UCSD-AML1 (cell line): ENCODE results near the gene KLHDC4.
"Not testable (repeated sequence)": the region's sequence is repeated elsewhere in the genome, so short reads cannot be mapped to it uniquely, and the experiment has no call there.

Source experiments
- DNase-seq: peaks from one replicate; lab custom pipeline; 2025; ENCODE audit not compliant: unreplicated experiment; lab: John Stamatoyannopoulos, UW

Gene KLHDC4

DNA sequence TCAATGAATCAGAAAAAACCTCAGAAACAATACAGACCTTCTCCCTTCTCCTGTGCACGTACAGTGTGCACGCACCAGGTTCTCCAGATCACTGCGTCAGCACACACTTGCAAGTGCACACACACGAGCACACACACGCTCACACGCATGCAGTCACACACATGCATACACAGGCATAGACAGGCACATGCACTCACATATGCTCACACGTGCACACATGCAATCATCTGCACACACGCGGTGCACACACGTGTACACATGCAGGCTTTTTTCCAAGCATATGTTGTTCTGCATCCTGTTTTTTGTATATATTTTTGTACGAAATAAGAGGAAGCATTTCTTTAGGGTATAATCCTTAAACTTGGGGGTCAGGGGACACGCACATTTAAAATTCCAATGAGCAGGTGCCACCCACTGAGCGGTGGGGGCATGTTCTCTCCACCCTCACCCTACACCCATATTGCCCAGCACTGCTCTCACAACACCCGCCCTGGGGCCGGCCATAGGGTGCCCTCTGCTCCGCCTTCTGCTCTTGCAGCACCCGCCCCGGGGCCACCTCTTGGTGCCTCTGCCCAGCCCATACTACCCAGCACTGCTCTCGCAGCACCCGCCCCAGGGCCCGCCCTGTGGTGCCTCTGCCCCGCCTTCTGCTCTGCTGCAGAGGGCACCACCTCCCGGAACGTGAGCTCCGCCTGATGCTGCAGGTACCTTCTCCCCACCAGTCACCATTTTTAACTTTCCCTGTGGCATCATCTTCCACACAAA, 20.9 kb downstream of the KLHDC4 start:
- no peak for DNase-seq

DNA sequence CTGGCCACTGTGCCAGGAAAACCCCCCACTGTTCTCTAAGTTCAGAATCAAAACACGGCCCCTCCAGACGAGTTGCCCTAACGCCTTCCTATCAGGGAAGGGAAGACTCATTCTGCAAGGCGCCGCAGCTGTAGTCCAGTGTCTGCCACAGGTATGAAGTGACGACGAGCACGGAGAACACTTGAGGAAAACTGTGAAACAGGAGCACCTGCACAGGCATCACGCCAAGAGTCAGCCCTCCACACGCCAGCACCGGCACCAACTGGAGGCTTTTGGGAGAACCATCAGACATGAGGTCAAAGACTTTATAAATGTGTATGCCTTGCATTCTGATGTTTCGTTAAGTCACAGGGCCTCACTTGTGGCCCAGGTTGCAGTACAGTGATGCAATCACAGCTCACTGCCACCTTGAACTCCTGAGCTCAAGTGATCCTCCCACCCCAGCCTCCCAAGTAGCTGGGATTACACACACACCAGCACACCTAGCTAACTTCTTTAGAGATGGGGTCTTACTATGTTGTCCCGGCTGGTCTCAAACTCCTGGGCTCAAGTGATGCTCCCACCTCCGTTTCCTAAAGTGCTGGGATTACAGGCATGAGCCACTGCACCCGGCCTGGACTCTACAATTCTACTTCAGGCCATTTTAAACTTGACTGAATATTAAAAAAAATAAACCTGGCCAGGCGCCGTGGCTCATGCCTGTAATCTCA, 22.9 kb downstream of the KLHDC4 start:
- no peak for DNase-seq

DNA sequence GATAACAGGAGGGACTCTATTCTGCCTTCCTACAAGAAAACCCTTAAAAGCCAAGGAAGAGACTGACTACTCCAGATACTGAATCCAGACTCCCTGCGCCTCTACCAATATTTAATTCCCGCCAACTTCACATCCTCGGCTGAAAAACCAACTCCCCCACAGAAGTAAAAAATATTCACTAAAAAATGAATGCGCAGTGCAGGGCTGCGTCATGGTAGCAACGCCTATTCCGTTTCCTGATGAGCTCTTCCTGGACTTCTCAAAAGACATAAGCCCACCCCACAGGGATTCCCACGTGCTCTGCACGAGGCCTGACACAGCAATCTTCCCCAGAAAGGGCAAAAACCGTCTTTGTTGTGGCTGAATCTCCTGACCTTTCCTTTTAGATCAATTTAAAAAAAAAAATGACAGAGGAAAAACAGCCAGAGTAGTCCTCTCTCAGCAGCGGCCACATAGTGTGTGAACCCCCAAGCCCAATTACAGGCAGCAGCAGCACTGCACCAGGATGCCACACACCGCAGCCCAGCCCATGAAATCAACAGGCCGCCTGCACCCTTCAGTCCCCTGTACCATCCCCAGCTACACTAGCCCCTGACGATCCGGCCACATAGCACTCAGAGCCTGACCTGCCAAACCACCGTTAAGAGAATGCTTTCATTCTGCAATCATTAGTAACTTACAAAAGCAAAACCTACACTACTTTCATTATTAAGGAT, 23.9 kb downstream of the KLHDC4 start:
- DNase-seq: no peak

DNA sequence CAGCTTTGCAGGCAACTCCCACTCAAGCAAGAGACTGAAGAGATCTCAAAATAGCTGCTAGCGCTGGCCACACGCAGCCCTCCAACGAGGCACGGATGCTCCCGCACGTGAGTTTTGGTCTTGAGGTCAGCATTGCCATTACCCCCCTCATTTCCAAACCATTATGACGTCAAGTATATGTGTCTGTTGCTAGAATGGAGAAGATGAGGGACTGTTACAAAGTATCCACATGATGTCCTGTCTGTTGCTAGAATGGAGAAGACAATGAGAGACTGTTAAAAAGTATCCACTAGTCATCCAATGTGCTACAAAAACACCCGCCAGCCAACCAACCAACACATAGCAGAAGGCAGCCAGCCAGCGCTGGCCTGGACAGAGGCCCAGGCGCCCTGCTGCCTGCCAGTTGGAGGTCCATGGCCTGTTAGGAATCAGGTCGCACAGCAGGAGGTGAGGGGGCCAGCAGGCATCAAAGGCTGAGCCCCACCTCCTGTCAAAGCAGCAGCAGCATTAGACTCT, 24.8 kb downstream of the KLHDC4 start:
- no peak for DNase-seq

DNA sequence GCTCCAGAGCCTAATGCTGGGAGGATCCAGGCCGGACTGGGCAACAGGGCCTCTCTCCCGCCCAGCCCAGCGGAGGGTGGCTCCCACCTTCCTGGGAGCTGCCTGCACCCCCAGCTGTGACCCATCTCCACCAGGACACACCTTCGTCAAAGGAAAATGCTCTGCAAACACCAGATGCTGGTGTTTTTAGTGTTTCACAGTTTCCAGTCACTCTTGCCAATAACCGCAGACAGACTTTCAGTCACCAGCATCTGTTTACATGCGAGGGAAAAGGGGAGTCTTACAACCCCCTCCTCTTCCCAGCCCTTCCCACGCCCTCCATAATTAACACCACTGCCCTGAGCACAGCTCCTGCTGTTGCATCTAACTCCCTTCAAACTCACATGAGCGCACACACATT, 25.3 kb downstream of the KLHDC4 start:
- no peak for DNase-seq

DNA sequence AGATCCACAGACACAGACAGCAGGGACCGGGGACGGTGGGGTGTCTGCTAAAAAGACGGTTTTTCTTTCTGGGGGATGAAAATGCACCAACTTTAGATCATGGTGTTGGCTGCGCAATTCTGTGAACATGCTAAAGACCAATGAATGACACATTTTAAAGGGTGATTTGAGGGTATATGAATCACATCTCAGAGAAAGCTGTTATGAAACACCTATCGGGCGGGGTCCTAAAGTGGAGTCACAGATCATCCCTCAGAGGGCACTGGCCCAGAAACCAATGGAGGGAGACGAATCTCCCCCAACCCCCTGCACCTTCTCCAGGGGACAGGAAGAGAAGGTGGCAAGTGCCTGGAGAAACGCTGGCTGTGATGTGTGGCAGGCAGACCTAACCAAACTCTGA, 26.0 kb downstream of the KLHDC4 start:
- no peak for DNase-seq

DNA sequence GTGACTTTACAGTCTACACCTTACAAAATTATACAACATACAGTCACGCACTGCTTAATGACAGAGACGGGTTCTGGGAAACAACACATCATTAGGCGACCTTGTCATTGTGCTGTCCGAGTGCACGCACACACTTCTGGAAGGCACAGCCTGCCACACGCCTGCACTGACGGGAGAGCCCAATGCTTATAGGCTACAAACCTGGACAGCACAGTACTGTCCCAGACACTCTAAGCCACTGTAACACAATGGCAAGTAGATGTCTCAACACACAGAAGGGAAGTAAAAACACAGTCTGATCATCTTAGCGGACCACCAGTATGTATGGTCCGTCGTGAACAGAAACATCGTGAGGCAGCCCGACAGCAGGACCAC, 29.8 kb downstream of the KLHDC4 start:
- no peak for DNase-seq

DNA sequence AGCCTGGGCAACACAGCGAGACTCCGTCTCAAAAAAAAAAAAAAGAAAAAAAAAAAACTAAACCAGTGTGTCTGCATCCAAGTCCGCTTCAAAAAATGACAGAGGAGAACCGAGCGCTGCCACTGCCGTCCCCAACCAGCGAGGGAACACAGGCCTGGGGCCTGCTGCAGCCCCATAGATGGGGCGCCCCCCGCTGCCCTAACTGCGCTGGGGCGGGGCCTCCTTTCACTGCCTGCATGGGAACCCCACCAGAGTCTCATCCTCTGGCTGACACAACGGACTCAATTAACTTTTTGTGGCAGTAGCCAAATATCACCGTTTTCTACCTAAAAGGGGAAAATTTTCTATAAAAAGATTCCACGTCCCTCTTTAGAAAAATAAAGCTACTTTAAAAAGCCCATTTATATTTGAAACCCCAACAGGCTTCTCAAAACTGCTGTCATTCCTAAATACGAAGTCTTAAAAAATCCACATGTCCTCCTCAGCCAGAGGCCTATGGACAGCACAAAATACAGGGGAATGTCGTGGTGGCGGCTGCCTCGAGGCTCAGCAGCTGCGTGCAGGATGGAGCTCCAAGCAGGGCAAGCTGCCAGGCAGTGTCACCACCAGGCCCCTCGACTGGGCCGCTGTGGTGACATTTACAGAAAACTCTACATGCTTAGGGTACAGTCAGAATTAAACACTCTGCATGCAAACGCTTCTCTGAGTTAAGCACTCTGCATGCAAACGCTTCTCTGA, 30.3 kb downstream of the KLHDC4 start:
- no peak for DNase-seq

DNA sequence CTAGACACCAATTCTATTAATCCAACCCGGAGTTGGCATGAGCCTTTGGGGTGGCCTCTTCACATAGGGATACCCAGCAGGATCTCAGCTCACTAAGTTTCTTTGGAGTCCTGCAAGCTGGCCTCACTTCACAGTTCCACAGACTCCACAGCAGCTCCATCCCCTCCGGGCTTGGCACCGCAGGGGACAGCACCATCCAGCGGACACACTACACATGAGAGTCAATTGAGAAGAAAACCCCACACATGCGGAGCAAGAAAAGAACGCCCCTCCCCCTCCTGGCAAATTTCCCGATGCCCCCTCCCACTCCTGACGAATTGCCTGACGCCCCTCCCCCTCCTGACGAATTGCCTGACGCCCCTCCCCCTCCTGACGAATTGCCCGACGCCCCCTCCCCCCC, 31.1 kb downstream of the KLHDC4 start:
- no peak for DNase-seq

DNA sequence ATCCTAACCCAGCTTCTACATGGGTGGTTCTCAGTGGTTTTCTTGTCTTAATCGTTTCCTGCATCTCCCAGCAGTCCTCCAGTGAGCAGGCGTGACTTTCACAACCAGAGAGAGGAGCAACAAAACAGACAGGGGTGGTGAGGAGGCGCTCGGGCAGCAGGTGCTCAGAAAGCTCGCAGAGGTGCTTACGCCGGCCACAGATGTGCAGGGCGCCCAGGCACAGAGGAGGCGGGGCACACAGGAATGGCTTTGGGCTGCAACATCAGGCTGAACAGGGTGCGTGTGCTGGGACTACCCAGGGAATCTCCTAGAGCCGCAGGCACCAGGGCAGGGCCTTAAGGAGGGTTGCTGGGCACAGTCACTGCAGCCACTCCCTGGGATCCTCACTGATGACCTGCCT, 32.6 kb downstream of the KLHDC4 start:
- no peak for DNase-seq

DNA sequence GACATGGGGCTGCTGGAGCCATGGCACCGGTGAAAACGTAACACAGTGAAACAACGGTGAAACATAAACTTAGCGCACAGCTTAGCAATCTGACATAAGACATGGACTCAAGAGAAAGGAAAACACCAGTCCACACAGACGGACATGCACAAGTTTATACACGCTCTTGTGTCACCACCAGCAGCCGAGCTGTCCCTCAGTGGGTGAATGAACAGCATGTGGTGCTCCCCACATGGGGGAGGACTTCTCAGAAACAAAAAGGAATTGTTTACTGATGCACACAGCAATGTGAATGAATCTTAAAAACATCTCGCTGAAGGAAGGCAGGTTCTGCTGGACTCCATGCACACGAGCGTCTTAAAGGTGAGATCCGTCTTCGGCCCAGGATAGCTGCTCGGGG, 34.2 kb downstream of the KLHDC4 start:
- DNase-seq: no peak

DNA sequence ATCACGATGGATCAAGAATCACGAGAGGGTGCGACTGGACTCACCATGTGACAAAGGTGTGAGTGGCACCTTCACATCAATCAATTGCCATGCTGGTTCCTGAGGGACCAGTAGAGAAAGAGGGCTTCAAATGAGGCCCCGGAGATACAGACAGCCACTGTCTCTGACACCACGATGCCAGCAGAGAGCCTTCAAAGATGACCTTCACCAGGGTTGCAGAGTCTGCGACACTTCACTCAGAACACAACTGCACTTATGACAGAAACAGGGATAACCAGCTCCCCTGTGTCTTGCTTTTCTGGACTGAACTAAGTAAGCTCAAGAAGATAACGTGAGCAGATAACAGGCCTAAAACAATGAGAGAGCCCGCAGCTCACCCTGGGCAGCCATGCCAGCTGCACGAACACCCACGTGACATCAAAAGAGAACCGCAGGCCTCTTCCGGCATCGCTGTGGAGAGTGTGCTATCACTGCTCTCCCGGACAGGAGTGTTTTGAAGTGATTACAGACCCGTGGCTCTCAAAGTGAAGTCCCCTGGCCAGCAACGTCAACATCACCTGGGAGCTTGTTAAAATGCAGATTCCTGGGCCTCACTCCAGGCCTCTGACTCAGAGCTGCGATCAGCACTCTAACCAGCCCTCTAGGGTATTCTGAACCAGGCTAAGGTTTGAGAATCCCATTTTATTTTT, 36.4 kb downstream of the KLHDC4 start:
- DNase-seq: no peak

DNA sequence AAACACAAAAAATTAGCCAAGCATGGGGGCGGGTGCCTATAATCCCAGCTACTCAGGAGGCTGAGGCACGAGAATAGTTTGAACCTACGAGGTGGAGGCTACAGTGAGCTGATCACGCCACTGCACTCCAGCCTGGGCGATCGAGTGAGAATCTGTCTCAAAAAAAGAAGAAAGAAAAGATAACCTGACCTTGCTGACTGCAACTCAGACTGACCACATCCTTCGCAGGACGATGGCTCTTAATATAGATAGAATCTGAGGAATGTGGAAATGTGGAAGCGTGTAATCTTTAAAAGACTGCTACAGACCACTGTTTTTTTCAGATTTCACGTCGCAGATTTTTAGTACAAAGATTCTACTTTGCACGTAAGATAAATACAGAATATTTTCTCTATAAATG, 37.8 kb downstream of the KLHDC4 start:
- no peak for DNase-seq

DNA sequence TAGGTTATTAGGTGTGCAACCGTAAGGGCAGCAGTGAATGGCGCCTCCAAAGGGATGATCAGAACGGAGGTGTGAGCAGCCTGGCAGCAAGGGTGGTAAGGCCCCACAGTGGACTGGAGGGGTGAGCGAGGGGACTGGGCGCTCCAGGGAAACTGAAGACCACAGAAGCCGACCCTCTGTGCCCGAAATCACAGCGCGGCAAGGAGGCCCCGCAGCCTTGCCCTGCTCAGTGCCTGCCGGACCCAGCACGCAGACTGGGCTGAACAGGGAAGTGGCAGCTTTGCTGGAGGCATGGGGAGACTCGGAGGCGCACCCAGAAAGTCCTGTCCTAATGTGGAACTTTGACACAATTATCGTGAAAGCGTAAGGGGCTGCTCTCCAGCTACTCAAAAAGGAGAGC, 38.4 kb downstream of the KLHDC4 start:
- no peak for DNase-seq

DNA sequence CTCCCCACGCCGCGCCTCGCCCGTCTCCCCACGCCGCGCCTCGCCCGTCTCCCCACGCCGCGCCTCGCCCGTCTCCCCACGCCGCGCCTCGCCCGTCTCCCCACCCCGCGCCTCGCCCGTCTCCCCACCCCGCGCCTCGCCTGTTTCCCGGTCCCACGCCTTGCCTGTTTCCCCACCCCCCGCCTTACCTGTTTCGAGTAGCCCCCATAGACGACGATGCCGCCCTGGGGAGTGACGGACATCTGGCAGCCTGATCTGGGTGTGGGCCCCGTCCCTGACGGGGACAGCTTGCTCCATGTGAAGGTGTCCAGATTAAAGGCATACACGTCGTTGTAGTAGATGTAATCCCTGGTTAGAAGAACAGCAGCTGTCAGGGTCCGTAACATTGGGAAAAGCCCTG, 39.2 kb downstream of the KLHDC4 start:
- DNase-seq: not testable (repeated sequence)

DNA sequence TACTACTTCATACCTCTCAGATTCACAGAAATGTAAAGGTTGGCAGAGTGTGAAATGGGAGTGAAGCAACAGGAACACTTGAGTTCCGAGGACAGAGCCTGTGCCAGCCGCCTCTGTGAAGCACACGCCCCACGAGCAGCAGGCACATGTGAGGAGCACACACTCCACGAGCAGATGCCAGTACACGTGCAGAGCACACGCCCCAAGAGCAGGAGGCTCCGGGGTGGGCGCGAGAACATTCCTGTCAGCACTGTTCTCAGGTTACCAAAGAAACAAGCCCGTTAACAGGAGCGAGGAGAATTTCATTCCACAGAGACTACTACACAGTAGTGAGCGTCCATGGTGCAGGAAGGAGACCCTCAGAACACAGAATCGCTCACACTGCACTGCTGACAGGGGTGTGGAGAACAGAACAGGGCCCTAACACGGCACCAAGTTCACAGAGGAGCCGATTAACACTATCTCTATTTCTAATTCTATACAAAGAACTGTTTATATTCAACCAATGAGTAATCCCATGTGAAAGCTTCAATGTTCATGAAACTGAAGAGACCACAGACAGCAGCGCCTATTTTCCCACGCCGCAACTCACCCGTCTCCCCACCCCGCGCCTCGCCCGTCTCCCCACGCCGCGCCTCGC, 40.1 kb downstream of the KLHDC4 start:
- no peak for DNase-seq

DNA sequence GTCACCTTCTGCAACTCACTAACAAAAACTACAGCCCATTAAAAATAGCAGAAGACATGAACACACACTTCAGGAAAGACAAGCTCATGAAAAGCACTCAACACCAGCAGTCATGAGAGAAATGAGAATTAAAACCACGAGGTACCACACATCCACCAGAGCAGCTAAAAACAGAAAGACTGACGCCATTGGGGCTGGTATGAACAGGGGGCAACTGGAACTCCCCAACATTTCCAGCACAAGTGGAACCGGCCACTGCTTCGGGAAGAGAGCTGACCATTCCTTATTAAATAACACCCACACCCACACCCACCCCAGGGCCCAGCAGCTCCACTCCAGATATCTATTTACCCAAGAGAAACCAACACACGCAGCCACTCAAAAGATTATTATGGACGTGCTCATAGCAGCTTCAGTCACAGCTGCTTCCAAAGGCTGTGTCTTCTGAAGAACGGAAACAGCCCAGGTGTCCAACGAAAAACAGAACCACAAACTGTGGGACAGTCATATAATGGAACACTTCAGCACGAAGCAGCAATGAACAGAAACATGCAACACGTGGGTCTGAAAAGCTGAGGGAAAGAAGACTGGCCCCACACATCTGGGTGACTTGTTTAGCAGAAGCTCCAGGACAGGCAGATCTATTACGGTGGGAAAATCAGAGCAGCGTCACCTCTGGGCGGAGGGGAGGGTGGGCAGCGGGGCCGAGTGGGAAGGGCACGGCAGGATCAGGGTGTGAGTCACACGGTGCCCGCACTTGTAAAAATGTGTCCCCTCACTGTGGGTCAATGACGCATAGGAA, 41.1 kb downstream of the KLHDC4 start:
- DNase-seq: no peak

DNA sequence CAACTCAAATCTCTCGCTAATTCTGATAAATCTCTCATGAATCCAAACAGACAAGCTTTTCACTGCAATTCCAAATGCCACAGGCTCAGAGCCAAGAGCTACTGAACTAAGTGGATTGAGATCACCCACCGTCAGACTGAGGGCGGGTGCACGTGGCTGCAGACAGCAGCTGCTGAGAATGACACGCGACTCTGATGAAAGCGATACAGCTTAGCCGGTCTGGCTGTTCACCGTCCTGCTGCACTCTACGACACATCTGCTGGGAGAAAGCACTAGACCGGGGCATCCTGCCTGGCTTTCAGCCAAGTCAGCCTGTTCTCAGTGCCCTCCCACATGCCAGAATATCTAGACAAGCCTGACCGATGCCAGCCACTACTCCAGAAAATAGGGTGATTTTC, 42.6 kb downstream of the KLHDC4 start:
- DNase-seq: no peak

DNA sequence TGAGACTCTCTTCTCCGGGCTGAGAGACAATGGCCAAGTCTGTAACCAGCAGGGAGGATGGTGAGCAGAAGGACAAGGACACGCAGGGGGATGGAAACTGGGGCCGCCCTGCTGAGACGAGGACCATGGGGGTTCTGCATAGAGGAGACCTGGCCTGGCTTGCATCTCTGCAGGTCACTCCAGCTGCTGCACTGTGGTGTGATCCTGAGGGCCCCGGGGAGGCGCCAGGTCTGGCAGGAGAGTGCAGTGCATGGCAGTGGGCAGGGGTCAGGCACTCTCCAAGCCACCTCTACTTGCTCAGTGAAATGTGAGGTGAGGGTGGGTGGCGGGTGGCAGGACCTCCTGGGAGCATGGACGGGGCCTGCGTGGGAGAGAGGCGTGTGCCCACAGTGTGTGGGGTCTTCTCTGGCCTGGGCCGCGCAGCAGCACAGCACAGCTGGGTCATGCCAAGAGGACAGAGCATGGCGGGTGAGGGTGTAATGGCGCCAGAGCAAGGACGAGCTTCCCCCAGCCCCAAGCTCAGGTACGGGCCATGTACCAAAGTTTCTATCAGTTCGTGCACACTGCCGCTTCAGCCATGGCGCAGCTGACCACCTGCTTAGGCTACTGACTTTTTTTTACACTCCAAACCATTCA, 43.1 kb downstream of the KLHDC4 start:
- no peak for DNase-seq
